Heart left ventricle (tissue), 16 donors: Measurements from ENCODE around the gene CD34. TPM values are rescaled to one million over a fixed set of nuclear protein-coding genes. Genes with fewer than 3 reads are reported as not detected.
"Not testable (repeated sequence)": the region's sequence is repeated elsewhere in the genome, so short reads cannot be mapped to it uniquely, and the experiment has no call there.

Experiments used
- ATAC-seq, 4 donors: fragments of 200-7000 bp; cut with Tn5 transposase; one replicate each; pipeline ENCODE4 v1.9.1; 2020 to 2022; ENCODE audit warnings: moderate library complexity in 4 of 4, mild to moderate bottlenecking in 3 of 4, moderate number of reproducible peaks in 1 of 4
- DNase-seq, 5 donors: peaks; one replicate each; pipeline ENCODE4 v3.0.0-alpha.2; 2020
- H3K27ac ChIP-seq, 12 donors: fragments of 200-600 bp; sonication (generic) in 4 of 12; one replicate each; pipeline versions ENCODE4 v1.5.0 to v1.8.0; 2016 to 2022; ENCODE audit warnings: mild to moderate bottlenecking in 2 of 12
- H3K27me3 ChIP-seq, 9 donors: fragments of 200-600 bp; sonication (generic) in 2 of 9; one replicate each; pipeline versions ENCODE4 v1.5.1 to v1.8.0; 2016 to 2022; ENCODE audit warnings: mild to moderate bottlenecking in 3 of 9
- H3K36me3 ChIP-seq, 9 donors: fragments of 200-600 bp; sonication (generic) in 2 of 9; one replicate each; pipeline versions ENCODE4 v1.5.0 to v1.8.0; 2018 to 2022; ENCODE audit warnings: mild to moderate bottlenecking in 2 of 9
- H3K4me1 ChIP-seq, 12 donors: fragments of 200-600 bp; sonication (generic) in 4 of 12; one replicate each; pipeline versions ENCODE4 v1.5.0 to v1.8.0; 2016 to 2022; ENCODE audit warnings: mild to moderate bottlenecking in 3 of 12
- H3K4me3 ChIP-seq, 12 donors: fragments of 200-600 bp; sonication (generic) in 4 of 12; one replicate each; pipeline versions ENCODE4 v1.5.0 to v1.8.0; 2017 to 2022; ENCODE audit warnings: mild to moderate bottlenecking in 9 of 12, moderate library complexity in 4 of 12
- H3K9me3 ChIP-seq, 12 donors: fragments of 200-600 bp; sonication (generic) in 4 of 12; one replicate each; pipeline versions ENCODE4 v1.5.0 to v1.8.0; 2016 to 2022; ENCODE audit warnings: mild to moderate bottlenecking in 1 of 12
- POLR2A ChIP-seq, 2 donors: fragments of 450-650 bp; IDR thresholded peaks; one replicate each; pipeline ENCODE4 v1.6.1; 2017; ENCODE audit warnings: antibody characterized with exemption in 2 of 2, mild to moderate bottlenecking in 2 of 2, moderate library complexity in 2 of 2
- WGBS, 4 donors: extraction: QIAGEN DNeasy Blood & Tissue Kit in 2 of 4; methylation state at CpG; one replicate each; pipeline versions ENCODE4 v1.1.5 to v1.1.7; 2013 to 2018; 5-methylcytosine and 5-hydroxymethylcytosine counted together
- intact Hi-C, 10 donors: fragments of 100-400 bp; cut with DNase I; formaldehyde crosslinking; loops; one replicate each; pipeline versions ENCODE4 v1.11.1 to v1.14.2; 2022
- polyA plus RNA-seq, 2 donors: library from polyadenylated mRNA; stranded (reverse); fragments of 200-250 nt; gene quantifications; one replicate each; pipeline ENCODE4 v1.2.3, GENCODE V29; 2013
- total RNA-seq, 9 donors: library from RNA; depleted of rRNA in 2 of 9; stranded (reverse); fragments of >200 nt in 2 of 9; fragmentation: NEBNext Ultra II Directional in 3 of 9; extraction: Animal tissue kit (Norgen Biotek cat#: 25700) in 3 of 9; gene quantifications; one replicate each; pipeline versions ENCODE4 v1.1.0 to v1.2.4, GENCODE V29; 2016 to 2023
- TF ChIP-seq, protein P1 (sequence below), 12 donors: fragments of 200-600 bp; sonication (generic) in 4 of 12; IDR thresholded peaks; one replicate each; pipeline versions ENCODE4 v1.5.0 to v1.8.0; 2018 to 2022; ENCODE audit warnings: antibody characterized with exemption in 12 of 12, mild to moderate bottlenecking in 5 of 12
- donor health status: ischemic (EF 13 %, LVEDD 7.1; RV severe dilation, severe dysfunction).
- donor health status: healthy with polysubstance abuse.
- donor health status: DM: no; HTN: yes; CAD: no.
- donor health status: DM: no; HTN: no; CAD: no.
- donor health status: ischemic (EF 25% LVEDD 6.9; RV normal size, moderate dysfunction).
- donor health status: ischemic (EF 25% LVEDD 5.7; RV mildly dilated, moderate dysfunction).
- donor health status: healthy.
- donor health status: DM: yes; HTN: yes; CAD: no.
- donor health status: ischemic (EF 35%, LVEDD 5.7; RV mildly dilated, moderate dysfunction).
- donor health status: nonischemic (EF 11% LVEDD 7.7; RV severe dilation, severe dysfunction).
- donor health status: DM: yes; HTN: yes; CAD: no.
- donor health status: PGD.
- donor health status: ischemic (EF 29% LVEDD 5.4; RV normal size, mild dysfunction).
- donor health status: nonischemic (EF 23%, LVEDD 6.1; RV moderate dilation, normal function).

CD34 gene
- total and polyA plus RNA-seq, 11 donors, result 37.4 to 103 (median 63.0) TPM

DNA sequence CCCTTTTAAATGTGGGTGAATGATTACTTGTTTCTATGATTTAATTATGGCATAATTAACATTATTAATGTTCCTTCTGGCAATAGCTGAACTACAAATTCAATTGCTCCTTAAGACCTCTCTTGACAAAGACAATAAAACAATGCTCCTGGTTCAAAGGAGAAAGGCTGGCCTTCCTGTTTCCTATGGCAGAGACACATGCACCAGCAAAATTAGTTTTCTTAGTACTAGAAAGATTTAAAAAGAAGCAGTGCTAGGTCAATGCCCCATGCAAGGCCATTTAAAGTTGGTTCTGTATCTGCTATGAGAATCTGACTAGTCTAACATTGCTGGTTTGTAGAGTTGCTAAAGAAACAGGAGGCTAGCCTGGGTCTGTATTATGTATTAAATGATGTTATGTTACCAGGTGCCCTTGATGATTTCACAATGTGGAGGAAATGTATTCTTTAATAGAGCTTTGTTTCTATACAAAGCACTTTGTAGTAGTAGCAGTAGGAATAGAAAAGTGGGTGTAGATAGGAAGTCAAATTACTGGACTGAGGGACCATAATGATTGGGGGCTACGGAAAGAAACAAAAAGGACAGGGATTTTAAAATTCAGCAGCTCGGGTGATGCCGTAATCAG lies 38.8 kb upstream of the CD34 start:
- no peak for DNase-seq
- peak in 2 of 4 donors; percentile 43 to 90 for ATAC-seq

DNA sequence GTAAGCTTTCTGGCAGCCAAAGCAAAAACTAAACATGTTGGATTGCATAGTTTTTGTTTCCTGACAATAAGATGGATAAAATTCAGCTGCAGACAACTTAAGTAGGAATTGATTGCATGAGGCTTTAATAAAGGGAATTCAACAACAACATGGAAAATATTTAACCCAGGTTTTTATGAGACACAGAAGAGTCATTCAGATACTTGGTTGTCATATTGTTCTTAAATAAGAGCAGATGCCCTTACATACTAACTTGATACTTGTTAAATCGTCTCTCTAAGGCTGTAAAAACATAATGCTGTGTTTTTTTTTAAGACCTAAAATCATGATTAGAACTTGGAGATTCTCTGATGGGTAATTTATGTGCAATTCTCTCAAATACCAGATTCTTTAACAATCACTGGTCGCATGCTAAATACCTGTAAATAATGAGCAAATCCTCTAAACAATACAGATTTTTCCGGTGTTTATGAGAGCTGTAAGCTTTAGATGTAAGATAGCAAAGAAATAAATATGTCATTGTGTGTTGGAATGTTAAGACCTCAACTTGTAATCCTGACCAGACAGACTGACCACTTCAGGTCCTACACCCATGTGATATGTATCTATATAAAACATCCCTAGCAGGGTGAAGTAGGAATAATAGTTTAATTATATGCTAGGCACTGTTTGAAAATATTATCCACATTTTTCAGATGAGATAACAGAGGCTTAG lies 37.8 kb upstream of the CD34 start:
- WGBS, 4 donors, result 56 to 68% (median 64%) methylated on average over 3 of the region's 3 CpGs
- Histone ChIP-seq H3K27ac (peak overlapping the region in 10 of 12 donors; percentile 6 to 84 (median 62)), H3K27me3 (no peaks in the 10 kb centered on the region), H3K36me3 (no peaks in the 10 kb centered on the region), H3K9me3 (peaks cover 0 to under 1% (median 0%) of the 10 kb centered on the region in 12 donors), H3K4me1 (peaks cover 0 to 23% (median 7%) of the 10 kb centered on the region in 12 donors), H3K4me3 (no peak overlapping the region)
- TF ChIP-seq, protein P1, sequence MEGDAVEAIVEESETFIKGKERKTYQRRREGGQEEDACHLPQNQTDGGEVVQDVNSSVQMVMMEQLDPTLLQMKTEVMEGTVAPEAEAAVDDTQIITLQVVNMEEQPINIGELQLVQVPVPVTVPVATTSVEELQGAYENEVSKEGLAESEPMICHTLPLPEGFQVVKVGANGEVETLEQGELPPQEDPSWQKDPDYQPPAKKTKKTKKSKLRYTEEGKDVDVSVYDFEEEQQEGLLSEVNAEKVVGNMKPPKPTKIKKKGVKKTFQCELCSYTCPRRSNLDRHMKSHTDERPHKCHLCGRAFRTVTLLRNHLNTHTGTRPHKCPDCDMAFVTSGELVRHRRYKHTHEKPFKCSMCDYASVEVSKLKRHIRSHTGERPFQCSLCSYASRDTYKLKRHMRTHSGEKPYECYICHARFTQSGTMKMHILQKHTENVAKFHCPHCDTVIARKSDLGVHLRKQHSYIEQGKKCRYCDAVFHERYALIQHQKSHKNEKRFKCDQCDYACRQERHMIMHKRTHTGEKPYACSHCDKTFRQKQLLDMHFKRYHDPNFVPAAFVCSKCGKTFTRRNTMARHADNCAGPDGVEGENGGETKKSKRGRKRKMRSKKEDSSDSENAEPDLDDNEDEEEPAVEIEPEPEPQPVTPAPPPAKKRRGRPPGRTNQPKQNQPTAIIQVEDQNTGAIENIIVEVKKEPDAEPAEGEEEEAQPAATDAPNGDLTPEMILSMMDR (IDR thresholded peaks at IDR 0.05), result no peak
- intact Hi-C loops, result no loop called here
- peak in 1 of 4 donors; percentile 55 for ATAC-seq
- DNase-seq, result no peak

More for the DNA sequence above, 38.8 kb upstream of the CD34 start:
- H3K36me3 ChIP-seq, result no peaks in the 10 kb centered on the region
- H3K9me3 ChIP-seq, result peaks cover 0 to 10% (median 0%) of the 10 kb centered on the region in 12 donors
- TF ChIP-seq POLR2A (IDR thresholded peaks at IDR 0.05), result no peak
- TF ChIP-seq, protein P1 (IDR thresholded peaks at IDR 0.05), result no peak
- H3K27me3 ChIP-seq, result no peaks in the 10 kb centered on the region
- no peak overlapping the region for H3K4me3 ChIP-seq
- intact Hi-C loops, result no loop called here
- H3K27ac ChIP-seq, result peak overlapping the region; percentile 6 to 84 (median 60)
- peaks cover 0 to 23% (median 7%) of the 10 kb centered on the region in 12 donors for H3K4me1 ChIP-seq
- WGBS, 4 donors, result 61 to 72% (median 68%) methylated on average over 3 of the region's 3 CpGs

DNA sequence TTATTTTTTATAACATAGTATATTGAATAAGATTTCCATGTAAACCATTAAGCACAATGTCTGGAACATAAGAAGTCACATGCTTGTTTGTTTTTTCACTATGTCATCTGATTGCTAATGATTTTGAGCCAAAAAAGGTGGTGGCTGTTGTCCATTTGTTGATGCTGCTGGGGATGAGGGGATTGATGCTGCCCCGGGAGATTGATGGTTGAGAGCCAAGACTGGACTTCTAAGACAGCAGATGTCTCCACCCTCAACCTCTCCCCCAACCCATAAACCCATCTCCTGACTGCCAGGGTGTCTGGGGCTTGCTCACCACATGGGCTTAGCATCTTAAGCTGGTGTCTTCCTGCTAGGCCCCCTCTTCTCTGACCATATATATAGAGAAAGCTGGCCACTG lies 35.8 kb upstream of the CD34 start:
- TF ChIP-seq POLR2A (IDR thresholded peaks at IDR 0.05), result no peak
- TF ChIP-seq, protein P1 (IDR thresholded peaks at IDR 0.05), result no peak
- peak overlapping the region in 2 of 12 donors; percentile 16 to 27 for H3K27ac ChIP-seq
- 29 to 54% (median 45%) methylated on average over 1 of the region's 1 CpG for WGBS, 4 donors

DNA sequence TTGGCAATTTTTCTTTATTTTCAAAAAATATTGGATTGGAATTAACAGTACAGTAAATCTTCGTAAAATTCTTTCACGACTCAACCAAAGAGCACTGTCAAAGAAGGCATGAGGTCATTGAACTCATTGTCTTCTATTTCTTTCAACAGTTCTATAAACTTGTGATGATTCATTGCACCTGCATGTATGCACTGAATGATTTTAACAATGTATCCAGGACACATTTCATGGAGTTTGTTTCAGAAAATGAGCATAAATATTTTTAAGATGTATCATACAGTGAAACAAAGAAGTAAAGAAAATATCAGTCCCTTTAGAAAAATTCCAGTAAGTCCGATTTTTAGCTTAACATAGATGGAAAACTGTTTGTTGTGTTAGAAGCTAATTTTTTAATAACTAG lies 33.6 kb upstream of the CD34 start:
- H3K4me3 ChIP-seq, result no peak overlapping the region
- DNase-seq (no peak), ATAC-seq (no peak)
- TF ChIP-seq, protein P1 (IDR thresholded peaks at IDR 0.05), result no peak
- TF ChIP-seq POLR2A (IDR thresholded peaks at IDR 0.05), result no peak
- no peaks in the 10 kb centered on the region for H3K36me3 ChIP-seq
- intact Hi-C loops, result no loop called here
- WGBS, 4 donors, result 85 to 88% (median 86%) methylated on average over 3 of the region's 3 CpGs
- no peak overlapping the region for H3K27ac ChIP-seq
- H3K27me3 ChIP-seq, result no peaks in the 10 kb centered on the region
- H3K9me3 ChIP-seq, result no peaks in the 10 kb centered on the region
- peaks cover 0 to 37% (median 13%) of the 10 kb centered on the region in 12 donors for H3K4me1 ChIP-seq

More for the DNA sequence above, 35.8 kb upstream of the CD34 start:
- DNase-seq, result no peak
- no peaks in the 10 kb centered on the region for H3K9me3 ChIP-seq
- H3K27me3 ChIP-seq, result no peaks in the 10 kb centered on the region
- H3K4me1 ChIP-seq, result peaks cover 0 to 21% (median 10%) of the 10 kb centered on the region in 12 donors
- no peak overlapping the region for H3K4me3 ChIP-seq
- no peak for ATAC-seq
- no peaks in the 10 kb centered on the region for H3K36me3 ChIP-seq
- intact Hi-C loops, result no loop called here

DNA sequence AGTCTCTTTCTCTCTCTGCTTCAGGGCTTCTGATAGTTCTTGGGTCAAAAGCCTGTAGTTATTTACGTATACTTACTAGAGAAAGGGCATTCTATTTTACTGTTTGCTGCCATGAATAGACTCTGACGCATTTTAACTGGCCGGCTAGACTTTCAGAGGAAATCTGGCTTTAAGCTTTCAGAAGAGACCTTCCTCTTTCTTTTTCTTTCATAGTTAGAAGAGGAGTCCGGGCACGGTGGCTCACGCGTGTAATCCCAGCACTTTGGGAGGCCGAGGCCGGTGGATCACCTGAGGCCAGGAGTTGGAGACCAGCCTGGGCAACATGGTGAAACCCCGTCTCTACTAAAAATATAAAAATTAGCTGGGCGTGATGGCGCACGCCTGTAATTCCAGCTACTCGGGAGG lies 31.4 kb upstream of the CD34 start:
- H3K36me3 ChIP-seq, H3K27me3 ChIP-seq, H3K9me3 ChIP-seq, DNase-seq: not testable (repeated sequence)
- ATAC-seq, result peak in 3 of 4 donors; percentile 38 to 79 (median 42)
- 52 to 67% (median 59%) methylated on average over 14 of the region's 14 CpGs for WGBS, 4 donors
- Histone ChIP-seq H3K4me3 (peak overlapping the region in 8 of 12 donors; percentile 6 to 42 (median 30)), H3K27ac (peak overlapping the region; percentile 63 to 94 (median 80)), H3K4me1 (peaks cover 0 to 51% (median 10%) of the 10 kb centered on the region in 12 donors)
- intact Hi-C loops, result loop anchor here in 1 of 10 donors (1.0 kb wide), 1 partner anchor 32 kb away; no protein-coding TSS in a partner anchor
